ENCODE data around the gene EIF5A.
A peak's percentile ranks its signal among the peaks of the same experiment; 100 is the strongest.

EIF5A gene

DNA sequence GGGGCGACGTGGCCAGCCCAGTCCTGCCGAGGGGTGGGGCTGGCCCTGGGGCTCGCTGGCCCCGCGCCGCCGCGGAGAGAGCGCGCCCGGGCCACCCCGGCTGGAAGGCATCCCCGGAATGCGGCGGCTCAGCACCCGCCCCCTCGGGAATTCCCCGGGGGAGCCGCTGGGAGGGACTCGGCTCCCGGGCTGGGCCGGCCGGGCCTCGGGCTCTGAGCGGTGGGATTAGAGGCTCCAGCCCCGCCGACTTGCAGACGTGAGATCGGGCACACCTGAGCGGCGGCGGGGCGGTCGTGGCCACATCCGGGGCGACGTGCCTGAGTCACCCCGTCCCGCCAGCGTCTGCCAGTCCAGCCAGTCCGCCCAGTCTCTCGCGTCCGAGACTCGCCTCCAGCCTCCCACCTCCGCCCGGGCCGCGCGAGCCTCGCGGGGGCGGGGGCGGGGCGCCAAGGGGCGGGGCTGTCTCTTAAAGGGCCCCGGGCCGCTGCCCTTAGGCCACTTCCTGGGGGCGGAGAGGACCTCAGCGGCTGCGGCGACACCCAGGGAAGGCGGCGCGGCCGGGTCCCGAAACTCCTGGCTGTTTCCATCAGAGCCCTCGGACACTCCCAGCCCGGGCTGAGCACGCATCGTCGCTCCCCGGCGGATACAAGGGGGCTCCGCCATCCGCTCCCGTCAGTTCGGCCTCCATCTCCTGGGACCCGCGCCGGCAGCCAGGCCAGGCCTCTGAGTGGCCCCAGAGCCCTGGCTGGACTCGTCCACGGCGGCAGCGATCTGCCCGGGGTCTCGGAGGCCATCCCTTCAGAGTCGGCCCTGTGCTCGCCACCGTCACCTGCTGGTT, 44.5 kb downstream of the EIF5A start, which contains the start of gene KCTD11:
KCTD11 (plus strand) TSS at position 498 of the 838 bp plus-strand sequence.
- Histone ChIP-seq H3K79me2 (ENCODE audit: control insufficient read depth, insufficient read depth, low read length) (no peaks in the 10 kb centered on the region), H3K4ac (ENCODE audit: low read depth, low read length) (peak within 1 kb of the TSS; percentile 23), H2AK5ac (ENCODE audit: low read length) (peak within 1 kb of the TSS; percentile 45), H3K9ac (ENCODE audit: low read length) (peak within 1 kb of the TSS; percentile 94), H3K4me2 (ENCODE audit: low read length) (peak within 1 kb of the TSS; percentile 79), H3K56ac (ENCODE audit: low read length) (peak within 1 kb of the TSS; percentile 96), H3K27ac (ENCODE audit: low read depth, low read length) (peak within 1 kb of the TSS; percentile 97), H3K79me1 (ENCODE audit: low read length) (no peaks in the 10 kb centered on the region), H4K8ac (ENCODE audit: low read depth, low read length) (peak within 1 kb of the TSS; percentile 58), H3K18ac (ENCODE audit: low read length) (peak within 1 kb of the TSS; percentile 78), H3K27me3 (ENCODE audit: insufficient read depth, low read length, poor library complexity) (no peaks in the 10 kb centered on the region), H4K5ac (ENCODE audit: low read length) (no peak within 1 kb of the TSS), H3K23ac (ENCODE audit: low read length) (peak within 1 kb of the TSS; percentile 98), H2BK120ac (ENCODE audit: low read depth, low read length) (no peak within 1 kb of the TSS), H3K36me3 (ENCODE audit: control insufficient read depth, insufficient read depth, low read length) (no peaks in the 10 kb centered on the region), H2BK15ac (replicated peaks; ENCODE audit: low read depth) (no peak within 1 kb of the TSS), H3K4me1 (ENCODE audit: control insufficient read depth, low read depth, low read length) (peaks cover 7% of the 10 kb centered on the region), H2BK5ac (ENCODE audit: low read length) (peak within 1 kb of the TSS; percentile 87), H3K4me3 (ENCODE audit: low read length) (peak within 1 kb of the TSS; percentile 69)
- DNase-seq: peak; percentile 94
- WGBS (ENCODE audit: extremely low coverage, insufficient coverage, low lambda C conversion rate): no CpG with 5 or more reads among the region's 91 CpGs

DNA sequence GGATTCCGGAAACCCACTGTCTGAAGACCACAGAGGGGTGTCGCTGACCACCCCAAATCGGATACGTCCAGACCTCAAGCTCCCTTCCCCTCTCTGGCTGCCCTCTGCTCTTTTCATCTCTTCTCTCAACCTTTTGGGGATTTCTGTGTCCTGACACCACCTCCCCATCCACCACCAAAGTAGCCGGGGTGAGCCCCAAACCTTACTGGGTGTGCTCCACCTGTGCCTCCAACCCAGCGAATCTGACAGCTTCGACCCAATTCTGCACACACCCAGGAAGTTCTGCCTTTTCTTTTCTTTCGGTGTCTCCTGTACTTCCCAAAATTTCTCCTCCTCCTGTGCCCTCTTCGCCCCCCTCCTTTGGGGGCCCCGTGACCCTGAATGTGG, 45.1 kb downstream of the EIF5A start:
- Histone ChIP-seq H3K9ac (ENCODE audit: low read length) (peak overlapping the region; percentile 87), H3K18ac (ENCODE audit: low read length) (peak overlapping the region; percentile 78), H2BK5ac (ENCODE audit: low read length) (no peak overlapping the region), H3K79me1 (ENCODE audit: low read length) (no peaks in the 10 kb centered on the region), H3K36me3 (ENCODE audit: control insufficient read depth, insufficient read depth, low read length) (no peaks in the 10 kb centered on the region), H4K5ac (ENCODE audit: low read length) (no peak overlapping the region), H2BK15ac (replicated peaks; ENCODE audit: low read depth) (no peak overlapping the region), H3K23ac (ENCODE audit: low read length) (no peak overlapping the region), H3K4me3 (ENCODE audit: low read length) (peak overlapping the region; percentile 51), H3K4me1 (ENCODE audit: control insufficient read depth, low read depth, low read length) (peaks cover 7% of the 10 kb centered on the region), H3K56ac (ENCODE audit: low read length) (peak overlapping the region; percentile 87), H3K27me3 (ENCODE audit: insufficient read depth, low read length, poor library complexity) (no peaks in the 10 kb centered on the region), H3K27ac (ENCODE audit: low read depth, low read length) (peak overlapping the region; percentile 97), H3K4me2 (ENCODE audit: low read length) (peak overlapping the region; percentile 79), H3K79me2 (ENCODE audit: control insufficient read depth, insufficient read depth, low read length) (no peaks in the 10 kb centered on the region), H2AK5ac (ENCODE audit: low read length) (no peak overlapping the region), H3K4ac (ENCODE audit: low read depth, low read length) (no peak overlapping the region), H2BK120ac (ENCODE audit: low read depth, low read length) (no peak overlapping the region), H4K8ac (ENCODE audit: low read depth, low read length) (no peak overlapping the region)
- WGBS (ENCODE audit: extremely low coverage, insufficient coverage, low lambda C conversion rate): no CpG with 5 or more reads among the region's 10 CpGs
- no peak for DNase-seq

DNA sequence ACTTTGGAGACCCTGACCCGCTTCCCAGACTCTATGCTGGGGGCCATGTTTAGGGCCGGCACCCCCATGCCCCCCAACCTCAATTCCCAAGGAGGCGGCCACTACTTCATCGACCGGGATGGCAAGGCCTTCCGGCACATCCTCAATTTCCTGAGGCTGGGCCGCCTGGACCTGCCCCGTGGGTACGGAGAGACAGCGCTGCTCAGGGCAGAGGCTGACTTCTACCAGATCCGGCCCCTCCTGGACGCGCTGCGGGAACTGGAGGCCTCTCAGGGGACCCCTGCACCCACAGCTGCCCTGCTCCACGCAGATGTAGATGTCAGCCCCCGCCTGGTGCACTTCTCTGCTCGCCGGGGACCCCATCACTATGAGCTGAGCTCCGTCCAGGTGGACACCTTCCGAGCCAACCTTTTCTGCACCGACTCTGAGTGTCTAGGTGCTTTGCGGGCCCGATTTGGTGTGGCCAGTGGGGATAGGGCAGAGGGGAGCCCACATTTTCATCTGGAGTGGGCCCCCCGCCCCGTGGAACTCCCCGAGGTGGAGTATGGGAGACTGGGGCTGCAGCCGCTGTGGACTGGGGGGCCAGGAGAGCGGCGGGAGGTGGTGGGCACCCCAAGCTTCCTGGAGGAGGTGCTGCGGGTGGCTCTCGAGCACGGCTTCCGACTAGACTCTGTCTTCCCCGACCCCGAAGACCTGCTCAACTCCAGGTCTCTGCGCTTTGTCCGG, 45.6 kb downstream of the EIF5A start:
- DNase-seq: no peak
- H3K27ac ChIP-seq (ENCODE audit: low read depth, low read length): no peak overlapping the region
- no peak overlapping the region for H2AK5ac ChIP-seq (ENCODE audit: low read length)
- H2BK15ac ChIP-seq (replicated peaks; ENCODE audit: low read depth): no peak overlapping the region
- no peak overlapping the region for H3K4me3 ChIP-seq (ENCODE audit: low read length)
- H4K5ac ChIP-seq (ENCODE audit: low read length): no peak overlapping the region
- H3K4ac ChIP-seq (ENCODE audit: low read depth, low read length): no peak overlapping the region
- no CpG with 5 or more reads among the region's 37 CpGs for WGBS (ENCODE audit: extremely low coverage, insufficient coverage, low lambda C conversion rate)
- no peaks in the 10 kb centered on the region for H3K27me3 ChIP-seq (ENCODE audit: insufficient read depth, low read length, poor library complexity)
- H3K9ac ChIP-seq (ENCODE audit: low read length): no peak overlapping the region
- H3K36me3 ChIP-seq (ENCODE audit: control insufficient read depth, insufficient read depth, low read length): no peaks in the 10 kb centered on the region
- H2BK5ac ChIP-seq (ENCODE audit: low read length): no peak overlapping the region
- no peaks in the 10 kb centered on the region for H3K79me1 ChIP-seq (ENCODE audit: low read length)
- H3K56ac ChIP-seq (ENCODE audit: low read length): peak overlapping the region; percentile 49
- H3K4me1 ChIP-seq (ENCODE audit: control insufficient read depth, low read depth, low read length): peaks cover 7% of the 10 kb centered on the region
- H3K23ac ChIP-seq (ENCODE audit: low read length): no peak overlapping the region
- no peak overlapping the region for H3K18ac ChIP-seq (ENCODE audit: low read length)
- no peak overlapping the region for H2BK120ac ChIP-seq (ENCODE audit: low read depth, low read length)
- H3K79me2 ChIP-seq (ENCODE audit: control insufficient read depth, insufficient read depth, low read length): no peaks in the 10 kb centered on the region
- H4K8ac ChIP-seq (ENCODE audit: low read depth, low read length): no peak overlapping the region
- no peak overlapping the region for H3K4me2 ChIP-seq (ENCODE audit: low read length)

DNA sequence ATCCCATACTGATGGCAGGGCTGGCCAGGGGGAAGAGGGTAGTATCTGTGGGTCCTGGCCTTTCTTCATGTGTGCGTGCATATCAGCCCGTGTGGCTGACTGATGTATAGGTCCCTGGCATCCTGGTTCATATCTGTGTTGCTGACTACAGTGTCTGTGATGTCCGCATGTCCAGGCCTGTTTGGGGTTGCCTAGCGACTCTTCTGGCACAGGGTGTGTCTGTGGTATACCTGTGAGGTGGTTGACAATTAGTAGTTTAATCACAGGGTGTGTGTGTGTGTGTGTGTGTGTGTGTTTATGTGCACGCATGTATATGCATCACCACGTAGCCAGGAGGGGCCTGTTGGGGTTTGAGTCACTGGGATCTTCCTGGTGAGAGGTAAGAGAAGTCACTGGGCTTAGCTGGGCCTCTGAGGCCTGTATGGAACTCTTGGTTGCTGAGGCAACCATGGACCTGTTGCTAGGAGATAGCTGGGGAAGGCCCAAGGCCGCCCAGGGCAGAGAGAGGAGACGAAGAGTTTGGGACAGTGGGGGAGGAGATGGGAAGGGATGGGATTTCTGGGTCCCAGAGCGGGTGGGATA, 46.9 kb downstream of the EIF5A start:
- Histone ChIP-seq H3K23ac (ENCODE audit: low read length) (no peak overlapping the region), H3K79me1 (ENCODE audit: low read length) (no peaks in the 10 kb centered on the region), H2AK5ac (ENCODE audit: low read length) (no peak overlapping the region), H3K9ac (ENCODE audit: low read length) (no peak overlapping the region), H3K36me3 (ENCODE audit: control insufficient read depth, insufficient read depth, low read length) (no peaks in the 10 kb centered on the region), H3K79me2 (ENCODE audit: control insufficient read depth, insufficient read depth, low read length) (no peaks in the 10 kb centered on the region), H3K27me3 (ENCODE audit: insufficient read depth, low read length, poor library complexity) (no peaks in the 10 kb centered on the region), H2BK5ac (ENCODE audit: low read length) (no peak overlapping the region), H4K8ac (ENCODE audit: low read depth, low read length) (no peak overlapping the region), H3K4me3 (ENCODE audit: low read length) (no peak overlapping the region), H3K56ac (ENCODE audit: low read length) (no peak overlapping the region), H3K4me1 (ENCODE audit: control insufficient read depth, low read depth, low read length) (peaks cover 5% of the 10 kb centered on the region), H4K5ac (ENCODE audit: low read length) (no peak overlapping the region), H3K18ac (ENCODE audit: low read length) (no peak overlapping the region), H2BK120ac (ENCODE audit: low read depth, low read length) (no peak overlapping the region), H3K4ac (ENCODE audit: low read depth, low read length) (no peak overlapping the region), H3K4me2 (ENCODE audit: low read length) (no peak overlapping the region), H3K27ac (ENCODE audit: low read depth, low read length) (no peak overlapping the region), H2BK15ac (replicated peaks; ENCODE audit: low read depth) (no peak overlapping the region)
- peak; percentile 52 for DNase-seq
- WGBS (ENCODE audit: extremely low coverage, insufficient coverage, low lambda C conversion rate): no CpG with 5 or more reads among the region's 9 CpGs

DNA sequence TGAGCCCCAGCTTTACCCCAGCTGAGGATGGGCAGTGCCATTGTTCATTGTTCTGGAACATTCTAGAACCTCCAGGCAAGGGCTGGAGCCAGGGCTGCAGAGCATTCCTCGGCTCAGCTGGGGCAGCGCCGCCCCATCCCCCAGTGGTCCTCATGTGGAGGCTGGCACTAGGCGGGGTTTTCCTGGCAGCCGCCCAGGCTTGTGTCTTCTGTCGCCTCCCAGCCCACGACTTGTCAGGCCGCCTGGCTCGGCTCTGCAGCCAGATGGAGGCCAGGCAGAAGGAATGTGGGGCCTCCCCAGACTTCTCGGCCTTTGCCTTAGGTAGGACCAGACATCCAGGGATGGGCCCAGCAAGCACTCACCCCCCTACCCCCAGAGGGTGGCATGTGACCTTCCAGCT, 47.6 kb downstream of the EIF5A start, which contains the start of gene TMEM95:
TMEM95 (plus strand) TSS at position 104 of the 400 bp plus-strand sequence; CDS start at position 153, 49 bp downstream.
- WGBS (ENCODE audit: extremely low coverage, insufficient coverage, low lambda C conversion rate): no CpG with 5 or more reads among the region's 10 CpGs
- Histone ChIP-seq H2BK120ac (ENCODE audit: low read depth, low read length) (no peak within 1 kb of the TSS), H4K5ac (ENCODE audit: low read length) (no peak within 1 kb of the TSS), H3K27me3 (ENCODE audit: insufficient read depth, low read length, poor library complexity) (no peaks in the 10 kb centered on the region), H4K8ac (ENCODE audit: low read depth, low read length) (no peak within 1 kb of the TSS), H3K4ac (ENCODE audit: low read depth, low read length) (no peak within 1 kb of the TSS), H3K27ac (ENCODE audit: low read depth, low read length) (no peak within 1 kb of the TSS), H3K4me1 (ENCODE audit: control insufficient read depth, low read depth, low read length) (no peaks in the 10 kb centered on the region), H2BK15ac (replicated peaks; ENCODE audit: low read depth) (no peak within 1 kb of the TSS), H3K4me2 (ENCODE audit: low read length) (no peak within 1 kb of the TSS), H3K56ac (ENCODE audit: low read length) (no peak within 1 kb of the TSS), H2BK5ac (ENCODE audit: low read length) (no peak within 1 kb of the TSS), H3K9ac (ENCODE audit: low read length) (no peak within 1 kb of the TSS), H3K18ac (ENCODE audit: low read length) (no peak within 1 kb of the TSS), H3K79me1 (ENCODE audit: low read length) (no peaks in the 10 kb centered on the region), H3K36me3 (ENCODE audit: control insufficient read depth, insufficient read depth, low read length) (no peaks in the 10 kb centered on the region), H2AK5ac (ENCODE audit: low read length) (no peak within 1 kb of the TSS), H3K79me2 (ENCODE audit: control insufficient read depth, insufficient read depth, low read length) (no peaks in the 10 kb centered on the region), H3K4me3 (ENCODE audit: low read length) (no peak within 1 kb of the TSS), H3K23ac (ENCODE audit: low read length) (no peak within 1 kb of the TSS)
- DNase-seq: no peak

Measured in mesendoderm (in vitro differentiated cells).